ENCODE data around the gene PRSS38. TPM values are rescaled to one million over a fixed set of nuclear protein-coding genes. Genes with fewer than 3 reads are reported as not detected.

Gene PRSS38
- polyA plus RNA-seq, 3 donors: not detected

DNA sequence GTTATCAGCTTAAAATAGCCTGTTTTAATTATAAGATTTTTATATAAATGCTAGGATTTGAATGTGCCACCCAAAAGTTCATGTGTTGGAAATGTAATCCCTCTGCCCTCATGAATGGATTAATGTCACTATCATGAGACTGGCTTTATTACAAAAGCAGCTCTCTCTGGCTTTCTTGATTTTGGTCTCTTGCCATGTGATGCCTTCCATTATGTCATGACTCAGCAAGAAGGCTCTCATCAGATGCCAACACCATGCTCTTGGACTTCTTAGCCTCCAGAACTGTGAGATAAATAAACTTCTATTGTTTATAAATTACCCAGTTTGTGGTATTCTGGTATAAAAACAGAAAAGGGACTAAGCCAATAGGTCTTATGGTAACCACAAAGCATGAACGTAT lies 6.9 kb upstream of the PRSS38 start:
- H2AFZ ChIP-seq (ENCODE audit: insufficient read depth, low read depth, low read length, poor library complexity, severe bottlenecking): no peak overlapping the region
- Mint-ChIP-seq H3K4me1 (no peaks in the 10 kb centered on the region), H3K27me3 (ENCODE audit: low read depth in 3 of 3) (peaks cover 0 to 2% (median 0%) of the 10 kb centered on the region in 3 donors), H3K9me3 (peaks cover 11 to 31% (median 15%) of the 10 kb centered on the region in 7 donors), H3K27ac (no peak overlapping the region), H3K36me3 (no peaks in the 10 kb centered on the region), H3K4me3 (no peak overlapping the region)
- H3K9me3 ChIP-seq (replicated peaks in 1 of 2; ENCODE audit: control insufficient read depth in 1 of 2, insufficient read depth in 1 of 2, low read length in 2 of 2): peaks cover 7 to 12% of the 10 kb centered on the region in 2 donors
- H3K36me3 ChIP-seq (replicated peaks in 1 of 2; ENCODE audit: control insufficient read depth in 1 of 2, insufficient read depth in 2 of 2, low read length in 2 of 2): no peaks in the 10 kb centered on the region
- no peaks in the 10 kb centered on the region for H4K20me1 ChIP-seq (ENCODE audit: insufficient read depth, low read length)
- H3K27ac ChIP-seq (ENCODE audit: low read depth in 1 of 2, low read length in 2 of 2): no peak overlapping the region
- no peaks in the 10 kb centered on the region for H3K27me3 ChIP-seq (ENCODE audit: control insufficient read depth in 2 of 2, insufficient read depth in 2 of 2, low read length in 2 of 2)
- no CpG with 5 or more reads among the region's 1 CpG for WGBS (ENCODE audit: insufficient coverage)
- no peak overlapping the region for H3K4me3 ChIP-seq (replicated peaks in 1 of 3; ENCODE audit: low read depth in 2 of 3, low read length in 3 of 3)
- H3K4me1 ChIP-seq (ENCODE audit: control insufficient read depth in 1 of 2, insufficient read depth in 2 of 2, low read length in 2 of 2): no peaks in the 10 kb centered on the region
- TF ChIP-seq, protein P1, sequence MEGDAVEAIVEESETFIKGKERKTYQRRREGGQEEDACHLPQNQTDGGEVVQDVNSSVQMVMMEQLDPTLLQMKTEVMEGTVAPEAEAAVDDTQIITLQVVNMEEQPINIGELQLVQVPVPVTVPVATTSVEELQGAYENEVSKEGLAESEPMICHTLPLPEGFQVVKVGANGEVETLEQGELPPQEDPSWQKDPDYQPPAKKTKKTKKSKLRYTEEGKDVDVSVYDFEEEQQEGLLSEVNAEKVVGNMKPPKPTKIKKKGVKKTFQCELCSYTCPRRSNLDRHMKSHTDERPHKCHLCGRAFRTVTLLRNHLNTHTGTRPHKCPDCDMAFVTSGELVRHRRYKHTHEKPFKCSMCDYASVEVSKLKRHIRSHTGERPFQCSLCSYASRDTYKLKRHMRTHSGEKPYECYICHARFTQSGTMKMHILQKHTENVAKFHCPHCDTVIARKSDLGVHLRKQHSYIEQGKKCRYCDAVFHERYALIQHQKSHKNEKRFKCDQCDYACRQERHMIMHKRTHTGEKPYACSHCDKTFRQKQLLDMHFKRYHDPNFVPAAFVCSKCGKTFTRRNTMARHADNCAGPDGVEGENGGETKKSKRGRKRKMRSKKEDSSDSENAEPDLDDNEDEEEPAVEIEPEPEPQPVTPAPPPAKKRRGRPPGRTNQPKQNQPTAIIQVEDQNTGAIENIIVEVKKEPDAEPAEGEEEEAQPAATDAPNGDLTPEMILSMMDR (IDR thresholded peaks at IDR 0.05): no peak
- no peaks in the 10 kb centered on the region for H3K79me2 ChIP-seq (ENCODE audit: insufficient read depth, low read length)
- no peak for DNase-seq
- intact Hi-C loops (cut with micrococcal nuclease): no loop called here
- no peak overlapping the region for H3K9ac ChIP-seq (ENCODE audit: insufficient read depth, low read length, poor library complexity, severe bottlenecking)
- no peak overlapping the region for H3K4me2 ChIP-seq (replicated peaks; ENCODE audit: extremely low read depth, low read length, poor library complexity, severe bottlenecking)

DNA sequence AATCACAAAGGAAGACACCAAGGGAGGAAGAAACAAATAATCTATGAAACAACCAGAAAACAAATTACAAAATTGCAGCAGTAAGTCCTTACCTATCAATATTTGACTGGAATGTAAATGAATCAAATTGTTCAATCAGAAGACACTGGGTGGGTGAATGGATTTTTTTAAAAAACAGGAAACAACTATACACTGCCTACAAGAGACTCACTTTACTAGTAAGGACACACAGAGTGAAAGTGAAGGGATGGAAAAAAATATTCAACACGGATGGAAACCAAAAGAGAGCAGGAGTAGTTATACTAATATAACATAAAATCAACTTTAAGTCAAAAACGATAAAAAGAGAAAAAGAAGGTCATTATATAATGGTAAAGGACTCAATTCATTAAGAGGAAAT lies 6.4 kb upstream of the PRSS38 start:
- Histone ChIP-seq H3K4me3 (replicated peaks in 1 of 3; ENCODE audit: low read depth in 2 of 3, low read length in 3 of 3) (no peak overlapping the region), H2AFZ (ENCODE audit: insufficient read depth, low read depth, low read length, poor library complexity, severe bottlenecking) (no peak overlapping the region), H4K20me1 (ENCODE audit: insufficient read depth, low read length) (no peaks in the 10 kb centered on the region), H3K4me2 (replicated peaks; ENCODE audit: extremely low read depth, low read length, poor library complexity, severe bottlenecking) (no peak overlapping the region), H3K36me3 (replicated peaks in 1 of 2; ENCODE audit: control insufficient read depth in 1 of 2, insufficient read depth in 2 of 2, low read length in 2 of 2) (no peaks in the 10 kb centered on the region), H3K9ac (ENCODE audit: insufficient read depth, low read length, poor library complexity, severe bottlenecking) (no peak overlapping the region), H3K27me3 (ENCODE audit: control insufficient read depth in 2 of 2, insufficient read depth in 2 of 2, low read length in 2 of 2) (no peaks in the 10 kb centered on the region), H3K9me3 (replicated peaks in 1 of 2; ENCODE audit: control insufficient read depth in 1 of 2, insufficient read depth in 1 of 2, low read length in 2 of 2) (peaks cover 12 to 17% of the 10 kb centered on the region in 2 donors), H3K27ac (ENCODE audit: low read depth in 1 of 2, low read length in 2 of 2) (no peak overlapping the region), H3K4me1 (ENCODE audit: control insufficient read depth in 1 of 2, insufficient read depth in 2 of 2, low read length in 2 of 2) (no peaks in the 10 kb centered on the region), H3K79me2 (ENCODE audit: insufficient read depth, low read length) (no peaks in the 10 kb centered on the region)
- Mint-ChIP-seq H3K9me3 (peaks cover 14 to 34% (median 19%) of the 10 kb centered on the region in 7 donors), H3K36me3 (no peaks in the 10 kb centered on the region), H3K27ac (no peak overlapping the region), H3K27me3 (ENCODE audit: low read depth in 3 of 3) (peaks cover 0 to 2% (median 0%) of the 10 kb centered on the region in 3 donors), H3K4me3 (no peak overlapping the region), H3K4me1 (no peaks in the 10 kb centered on the region)
- TF ChIP-seq, protein P1 (IDR thresholded peaks at IDR 0.05): no peak
- no CpG with 5 or more reads among the region's 2 CpGs for WGBS (ENCODE audit: insufficient coverage)
- DNase-seq: no peak
- intact Hi-C loops (cut with micrococcal nuclease): no loop called here

Measured in CD14-positive monocyte (primary cell).